Measurements from ENCODE around the gene SIRPA.

The SIRPA gene

DNA sequence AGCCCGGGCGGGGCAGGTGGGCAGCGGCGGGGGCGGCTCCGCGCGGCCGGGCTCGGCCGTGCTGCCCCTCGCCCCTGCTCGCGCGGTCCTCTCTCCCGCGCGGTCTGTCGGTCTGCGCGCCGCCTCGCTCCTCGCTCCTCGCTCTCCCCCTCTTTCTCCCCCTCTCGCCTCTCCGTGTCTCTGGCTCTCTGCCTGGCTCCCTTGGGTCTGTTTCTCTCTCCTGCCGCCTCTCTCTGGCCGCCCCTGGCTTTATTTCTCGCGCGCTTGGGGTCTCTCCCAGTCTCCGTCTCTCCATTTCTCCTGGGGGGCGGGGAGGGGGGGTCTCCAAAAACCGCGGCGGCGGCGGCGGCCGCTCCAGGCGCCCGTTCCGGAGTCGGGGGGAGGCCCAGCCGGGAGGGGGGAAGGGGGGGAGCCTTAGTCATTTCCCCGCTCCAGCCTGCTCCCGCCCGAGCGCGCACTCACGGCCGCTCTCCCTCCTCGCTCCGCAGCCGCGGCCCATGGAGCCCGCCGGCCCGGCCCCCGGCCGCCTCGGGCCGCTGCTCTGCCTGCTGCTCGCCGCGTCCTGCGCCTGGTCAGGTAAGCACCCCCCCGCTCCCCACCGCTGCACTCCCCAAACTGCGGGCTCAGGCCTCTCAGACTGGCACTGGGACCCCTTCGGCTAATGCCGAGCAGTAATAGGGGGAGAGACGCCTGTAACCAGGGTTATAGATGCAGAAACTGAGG lies at the start of gene SIRPA:
SIRPA (plus strand) TSS at position 457 of the 723 bp plus-strand sequence; CDS start at position 498, 41 bp downstream.
- DNase-seq: peak; percentile 18

DNA sequence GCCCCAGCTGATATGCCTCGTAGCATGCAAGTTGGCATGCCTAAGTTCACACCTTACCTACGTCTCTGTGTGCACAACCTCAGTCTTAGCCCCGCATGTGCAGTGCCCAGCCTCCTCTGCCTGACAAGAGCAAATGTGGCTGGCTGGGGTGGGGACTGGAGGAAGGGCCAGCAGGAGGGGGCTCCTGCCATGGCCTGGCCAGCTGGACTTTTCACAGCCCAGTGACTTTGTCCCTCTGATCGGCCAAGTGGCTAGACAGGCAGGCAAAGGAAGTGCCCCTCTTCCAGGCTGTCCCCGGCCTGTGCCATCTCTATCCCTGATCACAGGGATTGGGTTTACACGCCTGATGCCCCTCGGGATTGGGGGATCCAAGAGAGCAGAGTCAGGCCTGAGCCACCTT lies 49.5 kb upstream of the SIRPA start:
- DNase-seq: no peak

DNA sequence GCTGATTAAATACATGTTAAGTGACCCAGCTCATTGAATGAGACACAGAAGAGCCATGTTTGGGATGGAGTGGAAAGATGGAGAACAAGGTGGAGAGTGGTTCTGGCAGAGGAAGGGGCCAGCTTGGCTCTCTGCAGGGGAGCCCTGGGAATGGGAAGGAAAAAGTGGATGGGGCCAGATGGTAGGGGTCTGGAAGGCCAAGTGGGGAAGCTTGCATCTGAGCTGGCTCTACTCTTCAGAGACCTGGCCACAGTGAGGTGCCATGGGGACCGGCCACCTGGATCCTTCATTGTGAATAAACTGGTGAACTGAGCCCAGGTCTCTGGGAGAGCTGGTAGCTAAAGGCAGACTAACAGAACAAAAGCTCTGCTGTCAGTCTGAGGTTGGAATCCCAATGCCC lies 48.9 kb upstream of the SIRPA start:
- no peak for DNase-seq

DNA sequence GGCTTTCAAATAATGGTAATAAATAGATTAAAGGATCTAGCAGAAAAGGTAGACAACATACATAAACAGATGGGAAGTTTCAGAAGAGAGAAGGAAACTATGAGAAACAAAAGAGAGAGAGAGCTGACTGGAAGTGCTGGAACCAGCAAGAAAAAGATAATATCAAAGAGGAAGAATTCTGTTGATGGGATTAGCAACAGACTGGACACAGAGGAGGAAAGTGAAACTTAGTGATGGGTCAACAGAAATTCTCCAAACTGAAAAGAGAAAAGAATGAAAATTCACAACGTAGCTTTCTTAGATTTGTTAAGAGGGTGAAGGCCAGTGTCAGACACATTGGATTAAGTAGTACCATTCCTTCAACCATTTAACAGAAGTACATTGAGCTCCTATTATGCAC lies 48.3 kb upstream of the SIRPA start:
- no peak for DNase-seq

DNA sequence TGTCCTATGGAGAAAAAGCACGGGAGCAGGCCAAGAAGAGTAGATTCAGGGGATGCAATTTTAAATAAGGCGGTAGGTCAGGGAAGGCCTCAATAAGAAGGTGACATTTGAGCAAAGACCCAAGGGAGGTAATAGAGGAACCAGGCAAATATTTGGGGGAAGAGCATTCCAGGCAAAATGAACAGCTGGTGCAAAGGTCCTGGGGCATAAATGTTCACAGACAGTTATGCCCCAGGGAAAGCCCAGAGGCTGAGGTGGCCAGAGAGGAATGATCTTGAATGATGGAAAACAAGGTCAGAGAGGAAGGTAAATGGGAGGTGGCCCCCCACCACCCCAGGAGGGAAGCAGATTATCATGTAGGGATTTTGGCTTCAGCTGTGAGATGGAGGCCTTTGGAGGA lies 47.4 kb upstream of the SIRPA start:
- DNase-seq: no peak

DNA sequence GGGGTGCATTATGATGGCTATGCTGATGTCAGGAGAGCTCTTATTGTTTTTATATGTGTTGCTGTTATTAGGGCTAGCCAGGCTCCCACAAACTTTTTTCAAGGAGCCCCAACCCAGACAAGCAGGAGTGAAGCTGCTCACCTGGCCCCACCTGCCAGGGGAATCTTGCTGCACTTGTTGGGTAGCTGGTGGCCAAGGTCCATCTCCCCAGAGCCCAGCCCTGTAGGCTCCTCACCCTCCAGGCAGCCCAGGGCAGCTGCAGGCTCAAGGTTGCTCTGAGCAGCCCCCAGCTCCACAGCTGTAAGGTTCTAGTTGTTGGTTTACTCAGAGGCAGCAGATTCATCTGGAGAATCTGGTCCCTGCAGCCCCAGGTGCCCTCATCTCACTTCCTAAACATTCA lies 46.8 kb upstream of the SIRPA start:
- DNase-seq: no peak

DNA sequence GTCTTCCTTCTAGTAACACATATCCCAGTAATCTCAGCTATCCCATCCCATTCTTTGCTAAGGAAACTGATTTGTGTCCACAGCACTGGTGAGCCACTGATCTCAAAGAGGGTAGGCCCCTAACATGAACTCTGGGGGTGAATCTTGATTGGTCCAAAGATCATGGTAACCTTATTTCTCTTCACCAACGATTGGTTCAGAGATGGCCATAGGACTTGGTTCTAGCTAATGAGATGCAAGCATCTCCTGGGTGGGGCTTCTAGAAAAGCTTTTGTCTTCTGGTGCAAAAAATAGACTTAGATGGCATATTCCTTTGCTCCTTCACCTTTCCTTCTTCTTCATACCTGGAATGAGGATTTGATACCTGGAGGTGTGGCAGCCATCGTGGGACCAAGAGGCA lies 43.8 kb upstream of the SIRPA start:
- no peak for DNase-seq

DNA sequence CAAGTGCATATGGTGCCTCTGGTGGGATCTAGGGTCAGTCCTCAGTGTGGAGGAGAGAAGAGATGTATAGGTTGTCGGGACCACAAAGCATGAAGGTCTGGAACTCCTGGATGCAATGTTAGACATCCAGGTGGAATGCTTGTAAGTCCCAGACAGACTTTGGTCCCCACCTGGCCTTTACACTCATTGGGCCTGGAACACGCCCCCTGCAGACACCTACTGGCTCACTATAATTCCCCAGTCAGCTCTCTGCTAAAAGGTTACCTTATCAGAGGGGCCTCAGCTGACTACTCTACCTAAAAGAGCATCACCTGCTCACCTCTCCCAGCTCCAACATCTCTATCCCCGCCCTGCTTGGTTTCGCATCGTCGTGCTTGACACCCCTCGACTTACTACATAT lies 41.7 kb upstream of the SIRPA start:
- no peak for DNase-seq

DNA sequence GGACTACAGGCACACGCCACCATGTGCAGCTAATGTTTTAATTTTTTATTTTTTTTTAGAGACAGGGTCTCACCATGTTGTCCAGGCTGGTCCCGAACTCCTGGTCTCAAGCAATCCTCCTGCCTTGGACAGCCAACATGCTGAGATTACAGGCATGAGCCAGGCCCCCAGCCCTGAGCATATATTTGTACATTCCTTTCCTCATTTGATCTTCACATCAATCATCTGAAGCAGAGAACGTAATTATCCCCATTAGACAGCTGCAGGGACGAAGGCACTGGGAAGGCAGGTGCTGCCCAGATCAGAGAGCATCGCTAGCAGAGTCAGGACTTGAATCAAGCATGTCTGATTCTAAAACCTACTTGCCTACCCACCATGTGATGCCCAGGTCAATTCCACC lies 41.0 kb upstream of the SIRPA start:
- DNase-seq: no peak

DNA sequence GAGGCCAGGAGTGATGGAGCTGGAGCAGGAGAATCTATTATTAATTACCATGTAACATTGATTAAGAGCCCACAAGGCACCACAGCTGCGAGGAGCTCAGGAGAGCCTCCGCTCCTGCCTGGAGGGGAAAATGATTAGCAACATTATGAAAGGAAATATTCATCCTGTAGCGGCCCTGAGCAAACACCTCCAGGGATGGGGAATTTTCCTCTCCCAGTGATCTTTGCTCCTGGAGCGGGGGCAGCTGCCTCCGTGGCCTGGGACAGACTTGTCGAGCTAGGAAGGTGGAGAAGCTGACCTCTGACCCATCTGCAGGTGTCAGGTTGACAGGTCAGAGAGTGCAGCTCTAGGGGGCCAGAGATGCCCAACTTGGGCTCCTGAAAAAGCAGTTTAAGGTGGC lies 40.1 kb upstream of the SIRPA start:
- no peak for DNase-seq

DNA sequence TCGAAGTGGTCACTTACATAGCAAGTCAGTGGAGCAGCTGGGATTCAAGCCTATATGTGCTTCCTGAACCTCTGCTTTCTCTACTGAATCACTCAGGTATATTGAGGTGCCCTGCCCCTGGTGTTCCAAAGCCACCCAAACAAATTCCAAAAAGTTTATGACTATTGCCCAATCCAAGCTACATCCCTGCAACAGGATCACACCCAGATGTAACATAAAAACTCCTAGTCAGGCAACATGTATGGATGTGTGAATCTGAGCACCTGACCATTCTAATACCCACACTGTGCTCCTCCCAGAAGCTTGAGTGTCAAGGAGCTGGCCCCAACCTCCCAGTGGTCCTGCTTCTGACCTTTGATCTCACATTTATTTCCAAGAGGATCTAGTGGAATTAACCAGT lies 39.5 kb upstream of the SIRPA start:
- DNase-seq: no peak

DNA sequence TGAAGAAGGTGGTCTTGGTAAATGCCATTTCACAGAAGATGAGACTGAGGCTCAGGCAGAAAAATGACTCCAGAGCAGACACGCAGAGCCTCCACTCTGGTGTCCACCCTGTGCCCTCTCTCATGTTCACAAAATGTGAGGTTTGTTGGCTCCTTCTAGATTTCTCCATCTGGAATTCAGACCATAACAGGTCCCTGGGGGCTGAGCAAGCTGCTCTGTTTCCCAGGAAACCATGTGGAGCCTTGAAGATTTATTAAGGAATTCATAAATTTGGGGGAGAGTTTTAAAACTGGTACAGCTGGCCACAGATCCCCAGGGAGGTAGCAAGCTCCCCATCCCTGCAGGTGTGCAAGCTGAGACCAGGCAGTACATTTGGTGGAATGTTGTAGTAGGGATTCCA lies 38.8 kb upstream of the SIRPA start:
- DNase-seq: no peak

DNA sequence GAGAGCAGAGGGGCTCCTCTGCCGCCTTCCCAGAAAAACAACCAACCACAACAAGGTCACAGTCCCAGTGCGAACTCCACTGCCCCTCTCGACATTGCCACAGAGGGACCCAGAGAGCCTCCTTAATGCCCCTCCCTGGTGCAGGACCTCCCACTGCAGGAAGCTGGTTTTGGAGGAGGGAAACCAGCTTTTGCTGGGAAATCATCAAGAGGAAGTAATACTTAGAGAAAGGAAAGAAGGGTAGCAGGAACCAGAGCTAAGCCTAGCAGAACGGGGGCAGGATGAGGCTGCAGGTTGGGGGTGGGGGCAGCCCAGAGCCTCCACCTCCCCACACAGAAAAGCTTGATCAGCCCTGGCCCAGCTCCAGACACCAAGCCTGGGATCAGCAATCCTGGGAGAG lies 37.7 kb upstream of the SIRPA start:
- peak; percentile 82 for DNase-seq

DNA sequence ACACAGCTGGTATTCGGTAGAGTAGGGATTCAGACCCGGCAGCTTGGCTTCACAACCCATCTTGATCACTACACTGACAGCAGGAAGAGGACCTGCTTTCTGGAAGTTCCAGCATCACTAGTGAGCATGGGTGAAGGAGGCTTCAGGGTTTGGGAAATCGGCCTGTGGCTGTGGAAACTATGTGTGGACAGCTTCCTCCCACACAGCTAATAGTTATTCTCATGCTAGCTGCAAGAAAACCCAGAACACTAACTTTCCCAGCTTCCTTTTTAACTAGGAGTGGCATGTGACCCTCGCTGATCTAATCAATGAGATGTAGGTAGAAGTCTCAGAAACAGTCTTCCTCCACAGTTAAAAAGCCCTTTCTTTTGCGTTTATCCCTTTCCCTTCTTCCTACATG lies 36.3 kb upstream of the SIRPA start:
- peak; percentile 23 for DNase-seq

DNA sequence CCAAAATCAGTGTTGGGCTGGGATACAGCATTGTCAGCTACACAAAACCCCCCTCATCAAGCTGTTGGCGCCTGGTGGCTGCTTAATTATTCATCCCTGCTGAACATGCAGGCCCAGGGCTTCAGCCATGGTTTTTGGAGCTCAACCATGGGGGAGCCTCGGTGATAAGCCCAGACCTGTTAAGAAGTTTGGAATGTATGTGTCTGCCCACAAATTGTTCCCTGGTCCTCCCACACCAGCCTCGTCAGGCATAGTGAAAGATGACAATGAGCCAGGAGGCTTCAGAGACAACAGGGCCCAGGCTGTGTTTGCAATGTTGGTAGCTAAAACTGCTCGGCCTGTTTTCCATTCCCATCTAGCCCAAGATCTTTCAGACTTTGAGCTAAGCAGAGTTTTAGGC lies 34.8 kb upstream of the SIRPA start:
- DNase-seq: no peak

DNA sequence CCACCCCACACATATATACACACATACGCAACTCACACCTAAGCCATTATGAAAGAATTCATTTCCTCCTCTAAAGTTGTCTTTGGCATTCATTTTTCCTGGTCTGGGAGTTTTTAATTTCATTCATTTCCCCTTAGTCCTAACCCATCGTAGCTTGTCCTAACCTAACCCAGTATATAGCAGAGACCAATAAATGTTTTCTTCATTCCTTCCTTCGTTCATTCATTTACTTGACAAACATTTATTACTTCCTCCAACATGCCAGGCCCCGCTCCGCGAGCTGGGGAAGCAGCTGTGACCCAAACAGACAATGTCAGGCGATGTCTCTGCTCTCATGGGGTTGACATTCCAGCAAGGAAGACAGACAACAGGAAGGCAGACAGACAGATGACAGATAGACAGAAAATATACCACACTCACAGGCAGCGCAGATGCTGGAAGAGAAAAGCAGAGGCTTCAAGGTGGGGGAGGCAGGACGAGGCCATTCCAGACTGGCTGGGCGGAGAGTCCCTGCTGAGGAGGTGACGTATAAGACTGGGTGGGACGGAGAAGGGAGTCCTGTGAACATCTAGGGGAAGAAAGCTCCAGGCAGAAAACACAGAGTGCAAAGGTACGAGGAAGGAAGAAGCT lies 33.7 kb upstream of the SIRPA start:
- DNase-seq: no peak

DNA sequence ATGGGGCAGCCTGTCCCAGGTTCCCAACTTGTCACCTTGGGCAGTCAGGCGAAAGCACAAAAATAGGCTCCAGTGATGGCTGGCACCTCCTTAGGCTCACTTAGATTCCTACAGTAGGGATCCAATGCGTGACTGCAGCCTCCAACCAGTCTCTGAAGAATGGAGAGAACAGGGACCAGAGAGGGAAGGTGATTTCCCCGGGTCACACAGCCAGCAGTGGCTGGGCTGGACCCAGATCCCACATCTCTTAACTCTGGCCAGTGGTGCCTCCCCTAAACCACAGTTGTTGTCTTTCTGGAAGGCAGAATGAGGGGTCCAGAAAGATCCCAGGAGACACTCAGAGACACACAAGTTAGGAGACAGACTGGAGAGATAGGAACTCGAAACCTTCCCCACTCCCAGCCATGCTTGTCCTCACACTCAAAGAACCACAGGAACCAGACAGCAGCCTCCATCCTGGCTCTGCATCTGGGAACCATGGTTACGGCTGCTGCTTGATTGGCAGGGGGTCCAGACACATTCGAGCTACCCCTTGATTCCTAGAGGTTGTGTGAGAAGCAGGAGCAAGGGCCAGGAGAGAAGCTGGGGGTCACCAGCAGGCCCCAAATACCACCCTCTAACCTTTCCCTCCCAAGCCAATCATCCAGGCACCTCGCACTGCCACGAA lies 33.1 kb upstream of the SIRPA start:
- no peak for DNase-seq

DNA sequence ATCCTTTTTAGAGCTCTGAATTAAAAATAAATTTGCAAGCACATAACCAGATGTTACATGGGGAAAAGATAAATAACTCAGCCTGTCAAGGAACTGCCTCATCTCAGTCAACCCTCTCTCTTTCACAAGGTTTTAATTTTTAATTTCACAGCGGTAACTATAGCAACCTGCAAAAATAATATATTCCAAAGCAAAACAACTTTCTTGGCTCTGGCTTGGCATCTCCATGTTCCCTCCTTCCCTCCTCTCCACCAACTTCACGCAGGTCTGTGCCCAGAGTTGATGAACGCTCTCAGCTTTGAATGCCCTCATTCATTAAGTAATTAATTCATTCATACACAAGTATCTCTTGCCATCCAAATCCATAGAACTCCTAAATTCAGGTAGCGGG lies 32.5 kb upstream of the SIRPA start:
- DNase-seq: no peak

DNA sequence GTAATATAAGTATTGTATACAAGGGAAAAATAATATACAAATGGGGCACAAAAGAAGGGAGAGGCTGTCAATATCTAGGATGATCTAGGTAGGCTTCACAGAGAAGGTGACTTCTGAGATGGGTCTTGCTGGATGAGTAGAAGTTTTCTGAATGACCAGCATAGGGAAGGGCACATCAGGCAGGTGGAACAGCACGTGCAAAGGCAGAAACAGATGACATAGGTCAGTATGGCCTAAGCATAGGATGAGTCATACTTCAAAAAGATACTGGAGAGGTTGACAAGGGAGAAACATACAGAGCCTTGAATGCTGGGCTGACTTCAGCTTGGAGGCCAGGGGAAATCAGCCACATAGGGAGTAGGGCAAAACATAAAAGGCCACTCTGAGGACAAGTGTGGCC lies 31.9 kb upstream of the SIRPA start:
- peak; percentile 41 for DNase-seq

DNA sequence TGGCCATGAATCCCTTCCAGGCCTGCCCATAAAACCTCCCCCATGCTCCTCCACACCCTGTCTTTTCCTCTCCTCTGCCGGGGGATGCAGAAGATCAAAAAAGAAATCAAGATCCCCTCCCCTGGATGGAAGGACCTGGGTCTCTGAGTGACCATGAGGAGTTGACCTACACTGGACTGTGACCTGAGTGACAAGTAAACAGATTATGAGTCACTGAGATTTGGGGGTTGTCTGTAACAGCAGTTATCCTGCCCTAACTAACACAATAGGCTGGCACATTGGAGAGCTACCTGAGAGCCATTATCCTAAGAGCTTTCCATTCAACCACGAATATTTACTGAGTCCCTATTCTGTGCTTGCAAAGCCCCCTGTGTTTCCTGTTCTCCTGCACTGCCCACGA lies 28.4 kb upstream of the SIRPA start:
- no peak for DNase-seq

DNA sequence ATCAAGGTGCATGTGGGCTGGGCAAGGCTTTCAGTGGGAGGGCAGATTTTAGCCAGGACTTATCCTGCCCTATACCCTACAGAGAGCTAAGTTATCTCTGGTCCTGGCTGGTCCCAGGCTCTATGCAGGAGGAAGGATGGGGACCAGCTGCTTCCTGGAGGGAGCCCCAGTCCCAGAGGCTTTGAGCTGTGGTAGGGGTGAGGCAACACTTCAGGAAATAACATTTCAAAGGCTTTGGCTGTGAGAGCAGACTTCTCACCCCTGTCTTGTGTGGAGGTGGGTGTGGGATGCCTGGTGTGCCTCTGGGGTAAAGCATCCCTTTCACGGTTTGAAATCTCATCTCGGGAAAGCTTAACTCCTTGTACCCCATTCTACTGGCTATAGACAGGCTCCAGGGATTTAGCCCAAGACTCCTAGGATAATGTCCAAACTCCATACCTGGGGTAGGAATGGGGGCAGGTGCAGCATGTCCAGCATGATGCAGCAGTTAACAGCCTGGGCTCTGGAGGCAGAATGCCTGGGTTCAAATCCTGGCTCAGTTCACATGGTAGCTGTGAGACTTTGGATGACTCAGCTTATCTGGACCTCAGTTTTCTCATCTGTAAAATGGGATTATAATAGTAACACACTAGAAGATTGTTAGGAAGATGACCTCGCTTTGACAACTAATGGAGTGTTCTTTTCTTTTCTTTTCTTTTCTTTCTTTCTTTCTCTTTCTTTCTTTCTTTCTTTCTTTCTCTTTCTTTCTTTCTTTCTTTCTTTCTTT lies 27.5 kb upstream of the SIRPA start:
- DNase-seq: peak; percentile 57

DNA sequence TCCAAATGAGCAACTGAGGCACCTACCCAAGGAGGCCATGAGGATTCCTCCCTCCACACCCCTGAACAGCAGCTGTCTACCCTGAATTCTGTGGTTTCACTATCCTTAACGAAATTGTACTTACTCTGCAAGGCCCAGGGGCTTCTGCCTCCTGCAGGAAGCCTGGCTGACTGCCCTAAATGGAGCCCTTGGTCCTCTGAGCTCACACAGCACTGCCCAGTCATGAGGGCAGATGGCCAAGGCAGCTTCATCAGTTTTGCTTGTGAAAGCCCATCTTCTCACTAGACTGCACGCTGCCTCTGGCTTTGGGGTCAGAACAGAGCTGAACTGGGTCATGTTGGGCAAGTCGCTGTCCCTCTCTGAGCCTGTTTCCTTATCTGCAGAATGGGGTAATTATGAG lies 26.4 kb upstream of the SIRPA start:
- DNase-seq: no peak

DNA sequence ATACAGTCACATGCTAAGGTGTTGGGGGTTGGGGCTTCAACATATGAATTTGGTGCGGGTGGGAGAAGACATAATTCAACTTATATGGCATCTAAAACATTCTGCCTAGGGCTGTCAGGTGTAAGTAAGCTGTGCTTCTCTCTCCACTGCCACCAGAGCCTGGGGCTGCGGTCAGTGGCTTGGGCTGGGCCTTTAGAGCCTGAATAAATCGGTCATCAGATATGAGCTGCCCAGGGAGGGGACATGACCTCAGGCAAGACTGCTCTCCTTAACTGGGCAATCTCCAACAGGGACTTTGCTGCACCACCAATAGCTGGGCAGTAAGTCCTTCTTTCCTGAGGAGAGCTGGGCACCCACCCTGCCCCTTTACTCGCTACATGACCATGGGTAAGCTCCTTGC lies 24.9 kb upstream of the SIRPA start:
- DNase-seq: no peak

All from MV-4-11 (cell line).